IMR-90 (cell line): ENCODE measurements around the gene ISOC2. TPM values are rescaled to one million over a fixed set of nuclear protein-coding genes. Genes with fewer than 3 reads are reported as not detected.

Experiments
- ATAC-seq: fragments of 200-7000 bp; cut with Tn5 transposase; 2 replicates; pipeline ENCODE4 v1.9.1; 2020; ENCODE audit warnings: low read depth, mild to moderate bottlenecking, moderate library complexity
- BruUV-seq: library from RNA; stranded (reverse); fragments of 400-500 nt; replicated peaks from 2 replicates; lab custom pipeline; 2021; lab: Mats Ljungman, UMichigan
- CTCF ChIA-PET: fragments of 300-600 bp; formaldehyde crosslinking; extraction: SDS; loops from one replicate; lab custom pipeline; 2021; ENCODE audit warnings: antibody characterized with exemption; lab: Yijun Ruan, JAX
- POLR2A ChIA-PET: fragments of 300-600 bp; sonication (Branson Sonifier 250); formaldehyde crosslinking; loops from one replicate; lab custom pipeline; 2022; ENCODE audit warnings: antibody characterized with exemption; ENCODE audit not compliant: unreplicated experiment; lab: Charles Lee
- DNase-seq: peaks from one replicate; pipeline ENCODE4 v3.0.0; 2013
- H2AFZ ChIP-seq: replicated peaks from 2 replicates; pipeline ENCODE3; 2013; ENCODE audit warnings: low read length, mild to moderate bottlenecking; ENCODE audit not compliant: poor library complexity
- H2AK5ac ChIP-seq: 2 replicates; pipeline ENCODE4 v1.6.1; 2013; ENCODE audit warnings: low read depth, low read length, inconsistent platforms
- H2AK9ac ChIP-seq: replicated peaks from 2 replicates; pipeline ENCODE3; 2013; ENCODE audit warnings: mild to moderate bottlenecking, low read depth, low read length, moderate library complexity; ENCODE audit not compliant: poor library complexity
- H2BK120ac ChIP-seq: 2 replicates; pipeline ENCODE4 v1.6.1; 2013; ENCODE audit warnings: low read depth, low read length, inconsistent platforms
- H2BK15ac ChIP-seq: 3 replicates; pipeline ENCODE4 v1.6.1; 2013; ENCODE audit warnings: low read depth, low read length, inconsistent platforms
- H2BK20ac ChIP-seq: 2 replicates; pipeline ENCODE4 v1.6.1; 2013; ENCODE audit warnings: low read depth, mild to moderate bottlenecking, inconsistent platforms, low read length, moderate library complexity
- H2BK5ac ChIP-seq: 2 replicates; pipeline ENCODE4 v1.6.1; 2013; ENCODE audit warnings: mild to moderate bottlenecking, low read depth, low read length, inconsistent platforms; ENCODE audit not compliant: poor library complexity, severe bottlenecking
- H3K14ac ChIP-seq: replicated peaks from 2 replicates; pipeline ENCODE4 v1.6.1; 2013; ENCODE audit warnings: low read depth, low read length, inconsistent platforms
- H3K18ac ChIP-seq: 2 replicates; pipeline ENCODE4 v1.6.1; 2013; ENCODE audit warnings: low read depth, low read length, control low read depth
- H3K23ac ChIP-seq: 2 replicates; pipeline ENCODE4 v1.6.1; 2013; ENCODE audit warnings: low read depth, low read length, inconsistent platforms
- H3K27ac ChIP-seq: 2 replicates; pipeline ENCODE4 v1.5.1; 2013; ENCODE audit warnings: mild to moderate bottlenecking, control low read depth, low read length; ENCODE audit not compliant: insufficient read depth
- H3K27me3 ChIP-seq: 2 replicates; pipeline ENCODE4 v1.6.1; 2013; ENCODE audit warnings: low read length; ENCODE audit not compliant: control insufficient read depth, insufficient read depth
- H3K36me3 ChIP-seq: 2 replicates; pipeline ENCODE4 v1.6.1; 2013; ENCODE audit warnings: low read length, mixed read lengths; ENCODE audit not compliant: control insufficient read depth, insufficient read depth
- H3K4ac ChIP-seq: 2 replicates; pipeline ENCODE4 v1.6.1; 2013; ENCODE audit warnings: low read depth, low read length, inconsistent platforms
- H3K4me1 ChIP-seq: 2 replicates; pipeline ENCODE4 v1.6.1; 2013; ENCODE audit warnings: low read length, mixed read lengths; ENCODE audit not compliant: control insufficient read depth, insufficient read depth
- H3K4me2 ChIP-seq: 2 replicates; pipeline ENCODE4 v1.6.1; 2013; ENCODE audit warnings: low read depth, mild to moderate bottlenecking, control low read depth, low read length, moderate library complexity
- H3K4me3 ChIP-seq: 2 replicates; pipeline ENCODE4 v1.5.1; 2013; ENCODE audit warnings: low read depth, mild to moderate bottlenecking, control low read depth, low read length, moderate library complexity; ENCODE audit not compliant: insufficient read depth
- H3K56ac ChIP-seq: 2 replicates; pipeline ENCODE4 v1.6.1; 2013; ENCODE audit warnings: low read length, inconsistent platforms; ENCODE audit not compliant: insufficient read depth; ENCODE audit errors: extremely low read depth
- H3K79me1 ChIP-seq, 2 experiments: 2 replicates each; pipeline ENCODE4 v1.6.1; 2013; ENCODE audit warnings: low read length in 2 of 2, inconsistent platforms in 1 of 2, low read depth in 1 of 2
- H3K9ac ChIP-seq: 2 replicates; pipeline ENCODE4 v1.6.1; 2013; ENCODE audit warnings: low read depth, low read length, control low read depth
- H3K9me1 ChIP-seq: 2 replicates; pipeline ENCODE4 v1.6.1; 2013; ENCODE audit warnings: low read length, inconsistent platforms; ENCODE audit not compliant: insufficient read depth
- H3K9me3 ChIP-seq: 2 replicates; pipeline ENCODE4 v1.6.1; 2013; ENCODE audit warnings: low read length; ENCODE audit not compliant: control insufficient read depth, insufficient read depth
- H4K20me1 ChIP-seq: 2 replicates; pipeline ENCODE4 v1.6.1; 2013; ENCODE audit warnings: low read length, inconsistent platforms; ENCODE audit not compliant: insufficient read depth
- H4K5ac ChIP-seq: 2 replicates; pipeline ENCODE4 v1.6.1; 2013; ENCODE audit warnings: mild to moderate bottlenecking, low read depth, low read length, control low read depth
- H4K8ac ChIP-seq, 2 experiments: 2 replicates each; pipeline ENCODE4 v1.6.1; 2013; ENCODE audit warnings: low read depth in 2 of 2, low read length in 2 of 2, control low read depth in 1 of 2, inconsistent platforms in 1 of 2
- H4K91ac ChIP-seq: 2 replicates; pipeline ENCODE4 v1.6.1; 2013; ENCODE audit warnings: low read depth, low read length, inconsistent platforms; ENCODE audit not compliant: insufficient read depth
- BHLHE40 ChIP-seq: fragments of 150-350 bp; IDR thresholded peaks from 2 replicates; pipeline ENCODE4 v1.6.1; 2016; ENCODE audit warnings: mild to moderate bottlenecking, low read depth, low read length
- CEBPB ChIP-seq: IDR thresholded peaks from 2 replicates; pipeline ENCODE4 v1.6.1; 2012; ENCODE audit warnings: low read depth, low read length, improper control_type of control experiment
- CHD1 ChIP-seq: IDR thresholded peaks from 2 replicates; pipeline ENCODE4 v1.6.1; 2012; ENCODE audit warnings: low read depth, low read length, improper control_type of control experiment
- CTCF ChIP-seq: conservative IDR thresholded peaks from 2 replicates; pipeline ENCODE4 v1.5.1; 2012; ENCODE audit warnings: mild to moderate bottlenecking, low read depth, low read length, improper control_type of control experiment
- ELK1 ChIP-seq: fragments of 150-350 bp; IDR thresholded peaks from 2 replicates; pipeline ENCODE4 v1.6.1; 2016; ENCODE audit warnings: low read depth, mild to moderate bottlenecking, low read length, moderate library complexity, borderline replicate concordance
- MAFK ChIP-seq: IDR thresholded peaks from 2 replicates; pipeline ENCODE4 v1.6.1; 2012; ENCODE audit warnings: low read depth, low read length, improper control_type of control experiment
- MAZ ChIP-seq: IDR thresholded peaks from 2 replicates; pipeline ENCODE4 v1.6.1; 2012; ENCODE audit warnings: low read depth, mild to moderate bottlenecking, low read length, improper control_type of control experiment, moderate library complexity, borderline replicate concordance
- RCOR1 ChIP-seq: IDR thresholded peaks from 2 replicates; pipeline ENCODE4 v1.6.1; 2012; ENCODE audit warnings: mild to moderate bottlenecking, low read length, improper control_type of control experiment; ENCODE audit not compliant: insufficient replicate concordance
- SMC3 ChIP-seq: fragments of 150-350 bp; IDR thresholded peaks from 2 replicates; pipeline ENCODE4 v1.6.1; 2016; ENCODE audit warnings: low read depth, mild to moderate bottlenecking, antibody characterized with exemption, low read length, moderate library complexity
- WGBS, 2 experiments: methylation state at CpG; one replicate each; pipeline versions ENCODE4 v1.1.5 to v1.1.7; 2013; ENCODE audit warnings: missing lambda C conversion rate in 2 of 2; ENCODE audit not compliant: insufficient read length in 1 of 2; ENCODE audit errors: extremely low coverage in 2 of 2; 5-methylcytosine and 5-hydroxymethylcytosine counted together
- dilution Hi-C: fragments of 300-500 bp; cut with HindIII; formaldehyde crosslinking; loops from one replicate; pipeline ENCODE4 v1.14.3; 2018; ENCODE audit warnings: low sequenced_read_pairs; ENCODE audit not compliant: unreplicated experiment
- in situ Hi-C: fragments of 300-500 bp; cut with MboI; formaldehyde crosslinking; loops from 3 replicates; pipeline ENCODE4 v1.14.3; 2019; ENCODE audit warnings: low sequenced_read_pairs, inconsistent platforms, mixed read lengths
- intact Hi-C: fragments of 100-400 bp; cut with micrococcal nuclease; formaldehyde crosslinking; loops from 2 replicates; pipeline ENCODE4 v1.10.0; 2022
- polyA plus RNA-seq, 3 experiments: library from polyadenylated mRNA; depleted of rRNA; stranded (reverse); fragments of >200 nt; gene quantifications; 2 replicates each; pipeline ENCODE4 v1.2.3, GENCODE V29; 2012; ENCODE audit warnings: low replicate concordance in 1 of 3
- total RNA-seq: library from RNA; depleted of rRNA; stranded (reverse); fragments of >200 nt; gene quantifications from 2 replicates; pipeline ENCODE4 v1.2.3, GENCODE V29; 2012

The ISOC2 gene
- total and polyA plus RNA-seq, 2 of the 4 experiments (the other 2 are of a cell fraction) = 56.1 to 82.1 TPM

- Histone ChIP-seq H3K4me3 (no peak overlapping the region), H3K23ac (no peak overlapping the region), H2BK20ac (no peak overlapping the region), H3K9me3 (peaks cover 3% of the 10 kb centered on the region), H4K5ac (no peak overlapping the region), H3K36me3 (no peaks in the 10 kb centered on the region), H3K79me1 (no peaks in the 10 kb centered on the region), H4K8ac (no peak overlapping the region), H2BK15ac (no peak overlapping the region), H3K27ac (no peak overlapping the region), H4K91ac (no peak overlapping the region), H3K56ac (no peak overlapping the region), H3K18ac (no peak overlapping the region), H3K4ac (no peak overlapping the region), H3K14ac (no peak overlapping the region), H2BK5ac (no peak overlapping the region), H3K9ac (no peak overlapping the region), H2AK5ac (no peak overlapping the region), H2AK9ac (no peak overlapping the region), H3K9me1 (peaks cover 11% of the 10 kb centered on the region; the same call in 1 of the 2 replicates), H3K4me2 (no peak overlapping the region), H3K27me3 (peaks cover 20% of the 10 kb centered on the region), H2AFZ (no peak overlapping the region), H2BK120ac (no peak overlapping the region), H4K20me1 (no peaks in the 10 kb centered on the region; the same call in 1 of the 2 replicates), H3K4me1 (no peaks in the 10 kb centered on the region)
- ChIA-PET CTCF (no interaction called here), POLR2A (no interaction called here)
- DNase-seq (no peak), ATAC-seq (no peak)
- in situ Hi-C loops (no loop called here), dilution Hi-C loops (no loop called here), intact Hi-C loops (no loop called here)
- WGBS, 2 experiments = 11% methylated on average over 36 of the region's 48 CpGs; no CpG with 5 or more reads in 1 of the 2 experiments
- BruUV-seq = no TSS peak
- no peak for TF ChIP-seq CEBPB
- no peak for TF ChIP-seq SMC3
- no peak for TF ChIP-seq MAZ
- no peak for TF ChIP-seq ELK1
- no peak for TF ChIP-seq CHD1
- TF ChIP-seq CTCF = no peak
- TF ChIP-seq RCOR1 = no peak
- no peak for TF ChIP-seq MAFK
- no peak for TF ChIP-seq BHLHE40
Observed at GRCh38 chr19:55433292-55433691, 28.1 kb downstream of the ISOC2 start.
